Endothelial cell of umbilical vein (primary cell): ENCODE results near the gene SPON2. TPM values are rescaled to one million over a fixed set of nuclear protein-coding genes. Genes with fewer than 3 reads are reported as not detected.

Experiments used
- BruUV-seq: library from RNA; stranded (reverse); fragments of 400-500 nt; replicated peaks from 2 replicates; lab custom pipeline; 2021; lab: Mats Ljungman, UMichigan
- CTCF ChIA-PET: fragments of 300-600, 350-600 bp; sonication (Branson Sonifier 250); formaldehyde crosslinking; loops from one replicate; lab custom pipeline; 2021; ENCODE audit warnings: antibody characterized with exemption, inconsistent platforms; lab: Charles Lee
- POLR2A ChIA-PET: fragments of 300-600, 350-600 bp; sonication (Branson Sonifier 250); formaldehyde crosslinking; loops from one replicate; lab custom pipeline; 2021; ENCODE audit warnings: antibody characterized with exemption, inconsistent platforms; lab: Charles Lee
- DNase-seq: peaks from one replicate; pipeline ENCODE4 v3.0.0-alpha.2; 2011; ENCODE audit warnings: low read depth, low spot score
- FAIRE-seq: peaks from 2 replicates; lab custom pipeline; 2011; peaks lifted over from hg19 to GRCh38; lab: Jason Lieb, UNC
- H2AFZ ChIP-seq: 2 replicates; pipeline ENCODE4 v1.6.0; 2012; ENCODE audit warnings: low read depth, low read length, control low read depth, inconsistent platforms
- H3K27ac ChIP-seq: 2 replicates; pipeline ENCODE4 v1.5.1; 2011; ENCODE audit warnings: low read depth, mild to moderate bottlenecking, control low read depth, low read length, moderate library complexity; ENCODE audit not compliant: insufficient read depth
- H3K27me3 ChIP-seq, 2 experiments: 2 replicates each; pipeline versions ENCODE4 v1.6.0 to v1.6.1; 2011; ENCODE audit warnings: low read length in 2 of 2, mixed read lengths in 1 of 2; ENCODE audit not compliant: control insufficient read depth in 2 of 2, insufficient read depth in 2 of 2
- H3K36me3 ChIP-seq, 2 experiments: 2 replicates in 1 of 2; 3 replicates in 1 of 2; pipeline ENCODE4 v1.5.1; 2011; ENCODE audit warnings: low read length in 2 of 2, mild to moderate bottlenecking in 1 of 2, moderate library complexity in 1 of 2; ENCODE audit not compliant: control insufficient read depth in 2 of 2, insufficient read depth in 2 of 2; ENCODE audit errors: extremely low read depth in 1 of 2
- H3K4me1 ChIP-seq: 3 replicates; pipeline ENCODE4 v1.5.1; 2011; ENCODE audit warnings: mild to moderate bottlenecking, low read length; ENCODE audit not compliant: control insufficient read depth, insufficient read depth; ENCODE audit errors: extremely low read depth
- H3K4me2 ChIP-seq: 2 replicates; pipeline ENCODE4 v1.6.1; 2011; ENCODE audit warnings: low read length, control low read depth, mixed read lengths; ENCODE audit not compliant: insufficient read depth
- H3K4me3 ChIP-seq, 3 experiments: fragments of 200-600 bp in 1 of 3; sonication (generic), shearing (Covaris generic) in 1 of 3; replicated peaks in 1 of 3; 2 replicates each; pipeline ENCODE4 v1.5.1; 2011 to 2016; ENCODE audit warnings: control low read depth in 3 of 3, low read length in 3 of 3, mild to moderate bottlenecking in 2 of 3, inconsistent platforms in 1 of 3, low read depth in 1 of 3, moderate library complexity in 1 of 3; ENCODE audit not compliant: insufficient read depth in 1 of 3
- H3K79me2 ChIP-seq: 2 replicates; pipeline ENCODE4 v1.6.0; 2012; ENCODE audit warnings: low read length, inconsistent platforms; ENCODE audit not compliant: control insufficient read depth, insufficient read depth
- H3K9ac ChIP-seq: replicated peaks from 2 replicates; pipeline ENCODE3; 2011; ENCODE audit warnings: low read length, control low read depth; ENCODE audit not compliant: insufficient read depth; ENCODE audit errors: extremely low read depth
- H3K9me1 ChIP-seq: replicated peaks from 3 replicates; pipeline ENCODE4 v1.6.0; 2011; ENCODE audit warnings: mild to moderate bottlenecking, low read length; ENCODE audit not compliant: control insufficient read depth, insufficient read depth; ENCODE audit errors: extremely low read depth
- H3K9me3 ChIP-seq: replicated peaks from 2 replicates; pipeline ENCODE4 v1.5.1; 2012; ENCODE audit warnings: low read length, inconsistent platforms; ENCODE audit not compliant: control insufficient read depth, insufficient read depth
- H4K20me1 ChIP-seq: replicated peaks from 2 replicates; pipeline ENCODE3; 2011; ENCODE audit warnings: mild to moderate bottlenecking, low read length; ENCODE audit not compliant: control insufficient read depth, insufficient read depth; ENCODE audit errors: extremely low read depth
- CTCF ChIP-seq, 2 donors: IDR thresholded peaks; 1 replicate in 1 of 2; 2 replicates in 1 of 2; pipeline ENCODE4 v1.5.1; 2011; ENCODE audit warnings: low read length in 2 of 2, mild to moderate bottlenecking in 2 of 2, moderate library complexity in 2 of 2, control low read depth in 1 of 2, inconsistent platforms in 1 of 2, low read depth in 1 of 2; ENCODE audit not compliant: insufficient read depth in 1 of 2; ENCODE audit errors: extremely low read depth in 1 of 2
- EZH2 ChIP-seq: IDR thresholded peaks from 2 replicates; pipeline ENCODE4 v1.6.1; 2012; ENCODE audit warnings: borderline replicate concordance, low read depth, mild to moderate bottlenecking, moderate library complexity, low read length, inconsistent platforms; ENCODE audit not compliant: severe bottlenecking
- FOS ChIP-seq: IDR thresholded peaks from 2 replicates; pipeline ENCODE4 v1.6.1; 2011; ENCODE audit warnings: mild to moderate bottlenecking, low read length, moderate library complexity, borderline replicate concordance; ENCODE audit not compliant: insufficient read depth
- GATA2 ChIP-seq: IDR thresholded peaks from 2 replicates; pipeline ENCODE4 v1.7.0; 2011; ENCODE audit warnings: low read depth, mild to moderate bottlenecking, moderate library complexity, mixed read lengths, low read length; ENCODE audit not compliant: insufficient read length, insufficient read depth
- JUN ChIP-seq: IDR thresholded peaks from 2 replicates; pipeline ENCODE4 v1.6.1; 2011; ENCODE audit warnings: borderline replicate concordance, low read depth; ENCODE audit not compliant: insufficient read length, insufficient read depth
- MAX ChIP-seq: IDR thresholded peaks from 2 replicates; pipeline ENCODE4 v1.6.1; 2011; ENCODE audit not compliant: insufficient read depth, insufficient read length
- MYC ChIP-seq: IDR thresholded peaks from one replicate; pipeline ENCODE4 v1.6.1; 2011; ENCODE audit warnings: mild to moderate bottlenecking, low read depth, low read length
- POLR2A ChIP-seq: IDR thresholded peaks from 2 replicates; pipeline ENCODE4 v1.6.1; 2012; ENCODE audit warnings: low read depth, mild to moderate bottlenecking, control low read depth, low read length
- POLR2AphosphoS5 ChIP-seq: IDR thresholded peaks from 2 replicates; pipeline ENCODE4 v1.6.1; 2012; ENCODE audit warnings: low read depth, mild to moderate bottlenecking, control low read depth, low read length, moderate library complexity; ENCODE audit not compliant: insufficient read depth
- dilution Hi-C: fragments of 300-500 bp; cut with MboI; formaldehyde crosslinking; loops from one replicate; pipeline ENCODE4 v1.15.0; 2019; ENCODE audit warnings: low sequenced_read_pairs; ENCODE audit not compliant: extremely low pct_ligation_motif_present
- intact Hi-C: fragments of 100-400 bp; cut with micrococcal nuclease; formaldehyde crosslinking; loops from one replicate; pipeline ENCODE4 v1.10.0; 2022
- polyA plus RNA-seq, 4 experiments: library from polyadenylated mRNA; depleted of rRNA in 3 of 4; stranded (reverse) in 3 of 4; unstranded in 1 of 4; fragments of >200 nt; gene quantifications; 2 replicates each; pipeline versions ENCODE4 v1.2.1 to v1.2.3, GENCODE V29; 2011 to 2012; ENCODE audit warnings: missing spikeins in 1 of 4
- total RNA-seq: library from RNA; stranded (reverse); gene quantifications from 2 replicates; pipeline ENCODE4 v1.2.3, GENCODE V29; 2021

The SPON2 gene
- total and polyA plus RNA-seq, 2 donors (not counting 3 experiments of a cell fraction or from before 2014, with no cell fraction given) = 0.04 TPM; not detected in 1

- CTCF ChIA-PET = interaction anchor here (1.3 kb wide), 1 partner anchor 57 kb away, joined by 4 read pairs; no protein-coding TSS in a partner anchor
- H3K27ac ChIP-seq = no peak overlapping the region
Observed at GRCh38 chr4:1210971-1211370, 38.6 kb upstream of the SPON2 start.

More at GRCh38 chr4:1210971-1211370, 38.6 kb upstream of the SPON2 start:
- H3K36me3 ChIP-seq = peaks cover 8 to 27% of the 10 kb centered on the region in 2 experiments
- no peak overlapping the region for H3K9ac ChIP-seq
- FAIRE-seq (no peak), DNase-seq (no peak)
- dilution Hi-C loops = no loop called here
- no peaks in the 10 kb centered on the region for H3K79me2 ChIP-seq
- no peak overlapping the region for H3K4me3 ChIP-seq
- no peaks in the 10 kb centered on the region for H3K27me3 ChIP-seq
- no TSS peak for BruUV-seq
- no peaks in the 10 kb centered on the region for H3K9me3 ChIP-seq
- intact Hi-C loops = no loop called here
- no peaks in the 10 kb centered on the region for H4K20me1 ChIP-seq
- no peak overlapping the region for H2AFZ ChIP-seq
- H3K4me2 ChIP-seq = no peak overlapping the region
- TF ChIP-seq MAX = no peak
- no peak for TF ChIP-seq JUN
- TF ChIP-seq POLR2AphosphoS5 = no peak
- TF ChIP-seq EZH2 = no peak
- TF ChIP-seq GATA2 = no peak
- no peak for TF ChIP-seq MYC
- no peak for TF ChIP-seq CTCF (IDR thresholded peaks at IDR 0.05; ENCODE audit: extremely low read depth in 1 of 2, insufficient read depth in 1 of 2, low read depth in 1 of 2, low read length in 2 of 2)
- TF ChIP-seq FOS = no peak
- no peak for TF ChIP-seq POLR2A
- POLR2A ChIA-PET = no interaction called here
- H3K4me1 ChIP-seq = no peaks in the 10 kb centered on the region
- H3K9me1 ChIP-seq = no peaks in the 10 kb centered on the region
